AG04450 (cell line): ENCODE measurements around the gene GJD4. TPM values are rescaled to one million over a fixed set of nuclear protein-coding genes. Genes with fewer than 3 reads are reported as not detected.

Source experiments
- CTCF ChIA-PET: fragments of 300-600, 350-600 bp; formaldehyde crosslinking; extraction: SDS; loops from one replicate; lab custom pipeline; 2022; ENCODE audit warnings: antibody characterized with exemption, inconsistent platforms; lab: Charles Lee
- POLR2A ChIA-PET: fragments of 350-600 bp; formaldehyde crosslinking; extraction: SDS; loops from one replicate; lab custom pipeline; 2021; ENCODE audit warnings: antibody characterized with exemption, inconsistent platforms; lab: Yijun Ruan, JAX
- DNase-seq: peaks from one replicate; pipeline ENCODE4 v3.0.0-alpha.2; 2011; ENCODE audit warnings: low read depth, low spot score
- H3K27ac ChIP-seq: one replicate; pipeline ENCODE4 v1.5.1; 2012; ENCODE audit warnings: low read depth, low read length, control low read depth
- H3K27me3 ChIP-seq: one replicate; pipeline ENCODE4 v1.6.0; 2012; ENCODE audit warnings: low read length; ENCODE audit not compliant: control insufficient read depth, insufficient read depth
- H3K4me3 ChIP-seq: 2 replicates; pipeline ENCODE4 v1.5.1; 2011; ENCODE audit warnings: mild to moderate bottlenecking, low read depth, low read length, control low read depth
- H3K9me3 ChIP-seq: 2 replicates; pipeline ENCODE4 v1.5.1; 2012; ENCODE audit warnings: low read length; ENCODE audit not compliant: control insufficient read depth, insufficient read depth
- polyA plus RNA-seq: library from polyadenylated mRNA; depleted of rRNA; stranded (reverse); fragments of >200 nt; gene quantifications from 2 replicates; pipeline ENCODE4 v1.2.3, GENCODE V29; 2011
- TF ChIP-seq, protein P1 (sequence below): IDR thresholded peaks from 2 replicates; pipeline ENCODE4 v1.5.1; 2011; ENCODE audit warnings: low read depth, low read length, control low read depth, inconsistent platforms

The GJD4 gene
- polyA plus RNA-seq, 1 experiment: not detected

DNA sequence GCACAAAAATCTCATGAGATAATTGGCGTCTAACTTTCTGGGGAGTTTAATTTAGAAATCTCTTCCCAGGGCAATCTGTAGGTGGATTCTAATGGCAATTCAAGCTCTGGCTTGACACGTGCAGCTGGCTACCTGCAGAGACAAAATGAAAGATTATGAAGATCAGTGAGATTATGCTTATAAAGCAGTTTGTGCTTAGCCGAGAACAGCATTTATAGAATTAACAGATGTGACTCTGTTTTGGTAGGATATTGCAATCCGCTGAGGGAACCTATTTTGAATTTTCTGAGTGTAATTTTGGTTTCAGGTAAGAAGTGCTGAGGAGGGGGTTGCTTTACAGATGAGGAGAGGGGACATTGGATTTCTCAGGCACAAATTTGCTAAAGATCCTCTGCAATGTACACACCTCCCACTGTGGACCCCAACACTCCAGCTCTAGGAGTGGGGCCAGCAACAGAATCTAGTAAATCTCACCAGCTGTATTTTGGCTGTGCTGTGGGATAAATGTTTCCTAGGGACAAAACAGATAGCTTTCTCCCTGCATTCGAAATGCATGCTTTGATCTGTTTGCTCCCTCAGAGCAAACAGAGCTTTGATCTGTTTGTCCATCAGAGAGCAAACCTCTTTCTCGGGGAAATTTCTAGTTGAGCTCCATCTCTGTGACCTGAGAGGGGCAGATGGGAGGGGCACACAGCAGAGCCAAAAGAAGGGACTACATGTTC, 7.4 kb downstream of the GJD4 start:
- POLR2A ChIA-PET: interaction anchor here (0.6 kb wide), 1 partner anchor 49 kb away, joined by 3 read pairs; no protein-coding TSS in a partner anchor
- peaks cover 10% of the 10 kb centered on the region for H3K27me3 ChIP-seq
- H3K9me3 ChIP-seq: peaks cover 10% of the 10 kb centered on the region; the same call in 1 of the 2 replicates
- H3K4me3 ChIP-seq: no peak overlapping the region
- H3K27ac ChIP-seq: no peak overlapping the region
- DNase-seq: no peak
- CTCF ChIA-PET: interaction anchor here (0.6 to 5.4 kb wide), 17 partner anchors 22 to 1270 kb away, joined by 3 to 72 read pairs (median 6); no protein-coding TSS in a partner anchor
- TF ChIP-seq, protein P1, sequence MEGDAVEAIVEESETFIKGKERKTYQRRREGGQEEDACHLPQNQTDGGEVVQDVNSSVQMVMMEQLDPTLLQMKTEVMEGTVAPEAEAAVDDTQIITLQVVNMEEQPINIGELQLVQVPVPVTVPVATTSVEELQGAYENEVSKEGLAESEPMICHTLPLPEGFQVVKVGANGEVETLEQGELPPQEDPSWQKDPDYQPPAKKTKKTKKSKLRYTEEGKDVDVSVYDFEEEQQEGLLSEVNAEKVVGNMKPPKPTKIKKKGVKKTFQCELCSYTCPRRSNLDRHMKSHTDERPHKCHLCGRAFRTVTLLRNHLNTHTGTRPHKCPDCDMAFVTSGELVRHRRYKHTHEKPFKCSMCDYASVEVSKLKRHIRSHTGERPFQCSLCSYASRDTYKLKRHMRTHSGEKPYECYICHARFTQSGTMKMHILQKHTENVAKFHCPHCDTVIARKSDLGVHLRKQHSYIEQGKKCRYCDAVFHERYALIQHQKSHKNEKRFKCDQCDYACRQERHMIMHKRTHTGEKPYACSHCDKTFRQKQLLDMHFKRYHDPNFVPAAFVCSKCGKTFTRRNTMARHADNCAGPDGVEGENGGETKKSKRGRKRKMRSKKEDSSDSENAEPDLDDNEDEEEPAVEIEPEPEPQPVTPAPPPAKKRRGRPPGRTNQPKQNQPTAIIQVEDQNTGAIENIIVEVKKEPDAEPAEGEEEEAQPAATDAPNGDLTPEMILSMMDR: no peak

DNA sequence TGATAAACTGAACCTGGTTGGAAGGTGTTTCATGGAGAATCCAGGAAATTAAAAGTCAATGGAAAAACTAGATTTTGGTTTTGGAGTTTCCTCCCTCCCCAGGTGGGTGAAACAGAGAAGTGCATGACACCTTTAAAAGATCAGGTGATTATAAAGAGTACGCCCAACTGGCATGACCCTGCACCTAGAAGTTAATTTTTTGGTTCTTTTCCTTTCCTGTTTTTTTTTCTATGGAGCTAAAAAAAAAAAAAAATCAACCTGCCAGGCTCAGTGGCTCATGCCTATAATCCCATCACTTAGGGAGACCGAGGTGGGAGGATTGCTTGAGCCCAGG, 7.9 kb downstream of the GJD4 start:
- no peak for DNase-seq
- peaks cover 7% of the 10 kb centered on the region; the same call in 1 of the 2 replicates for H3K9me3 ChIP-seq
- H3K27me3 ChIP-seq: peaks cover 10% of the 10 kb centered on the region
- TF ChIP-seq, protein P1: no peak
- H3K27ac ChIP-seq: no peak overlapping the region
- POLR2A ChIA-PET: interaction anchor here (0.6 kb wide), 1 partner anchor 50 kb away, joined by 3 read pairs; no protein-coding TSS in a partner anchor
- H3K4me3 ChIP-seq: no peak overlapping the region
- CTCF ChIA-PET: interaction anchor here (0.6 to 5.4 kb wide), 19 partner anchors 22 to 1270 kb away, joined by 3 to 72 read pairs (median 6); no protein-coding TSS in a partner anchor

DNA sequence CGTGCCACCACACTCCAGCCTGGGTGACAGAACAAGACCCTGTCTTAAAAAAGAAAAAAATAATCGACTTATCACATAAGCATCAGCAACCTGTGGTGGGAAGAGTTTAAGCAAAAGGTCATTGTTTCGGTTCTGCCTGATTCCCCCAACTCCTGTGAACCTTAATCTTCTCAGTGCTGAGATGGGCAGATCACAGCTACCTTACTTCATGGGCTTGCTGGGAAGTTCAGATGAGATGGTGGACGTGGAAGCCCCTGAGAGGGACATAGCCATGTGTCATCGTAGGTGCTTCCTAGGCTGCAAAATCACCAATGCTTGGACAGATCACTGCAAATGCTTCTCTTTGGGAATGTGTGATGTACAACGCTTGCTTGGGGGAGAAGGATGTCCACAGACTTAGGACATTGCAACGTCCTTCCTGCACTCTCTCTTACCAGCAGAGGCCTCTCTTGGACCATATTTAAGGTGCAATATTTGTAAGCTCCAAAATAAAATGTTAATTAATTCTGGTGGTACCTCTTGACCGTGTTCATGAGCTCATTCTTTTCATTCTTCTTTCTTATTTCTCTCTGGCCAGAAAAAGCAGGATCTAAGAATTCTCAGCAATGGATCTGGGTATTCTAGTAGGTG, 8.6 kb downstream of the GJD4 start:
- Histone ChIP-seq H3K9me3 (0 out of 2 replicates have a peak, but pooled peaks cover 2% of the 10 kb centered on the region), H3K27ac (no peak overlapping the region), H3K27me3 (peaks cover 10% of the 10 kb centered on the region), H3K4me3 (no peak overlapping the region)
- CTCF ChIA-PET: interaction anchor here (0.5 to 5.4 kb wide), 32 partner anchors 11 to 1286 kb away, joined by 3 to 72 read pairs (median 6); no protein-coding TSS in a partner anchor
- TF ChIP-seq, protein P1: peak; percentile 61
- DNase-seq: no peak
- POLR2A ChIA-PET: no interaction called here

DNA sequence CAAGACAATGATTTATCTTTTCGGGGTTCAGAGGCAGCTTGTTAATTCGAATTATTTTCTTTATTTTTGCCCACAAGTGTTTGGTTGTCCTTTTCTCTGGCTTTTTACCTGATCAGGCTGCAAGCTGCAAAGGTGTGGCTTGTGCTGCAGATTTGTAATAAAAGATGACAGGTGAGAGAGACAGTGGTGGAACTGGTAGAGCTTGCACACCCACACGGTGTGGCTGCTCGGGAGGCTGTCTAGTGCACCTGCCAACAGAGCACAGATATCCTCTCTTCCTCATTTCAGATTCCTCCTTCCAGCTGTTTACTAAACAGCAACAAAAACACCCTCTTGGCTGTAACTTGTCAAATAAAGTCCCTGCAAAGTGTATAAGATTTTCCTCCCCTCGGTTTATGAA, 9.2 kb downstream of the GJD4 start:
- Histone ChIP-seq H3K9me3 (no peaks in the 10 kb centered on the region; the same call in 1 of the 2 replicates), H3K4me3 (no peak overlapping the region), H3K27me3 (peaks cover 10% of the 10 kb centered on the region), H3K27ac (no peak overlapping the region)
- no peak for DNase-seq
- ChIA-PET CTCF (interaction anchor here (0.5 to 5.4 kb wide), 29 partner anchors 10 to 1286 kb away, joined by 3 to 72 read pairs (median 6); no protein-coding TSS in a partner anchor), POLR2A (no interaction called here)
- TF ChIP-seq, protein P1: no peak
